Limb (tissue), 2 donors: Measurements from ENCODE around the gene MACF1.
A peak's percentile ranks its signal among the peaks of the same experiment; 100 is the strongest.
"Not testable (repeated sequence)": the region's sequence is repeated elsewhere in the genome, so short reads cannot be mapped to it uniquely, and the experiment has no call there.

Experiments
- DNase-seq, 2 donors: peaks; one replicate each; pipeline ENCODE4 v3.0.0-alpha.2; 2016; ENCODE audit errors: extremely low spot score in 2 of 2

Gene MACF1

GRCh38 chr1:39490596-39491145, 286.2 kb downstream of the MACF1 start:
- DNase-seq = no peak

DNA sequence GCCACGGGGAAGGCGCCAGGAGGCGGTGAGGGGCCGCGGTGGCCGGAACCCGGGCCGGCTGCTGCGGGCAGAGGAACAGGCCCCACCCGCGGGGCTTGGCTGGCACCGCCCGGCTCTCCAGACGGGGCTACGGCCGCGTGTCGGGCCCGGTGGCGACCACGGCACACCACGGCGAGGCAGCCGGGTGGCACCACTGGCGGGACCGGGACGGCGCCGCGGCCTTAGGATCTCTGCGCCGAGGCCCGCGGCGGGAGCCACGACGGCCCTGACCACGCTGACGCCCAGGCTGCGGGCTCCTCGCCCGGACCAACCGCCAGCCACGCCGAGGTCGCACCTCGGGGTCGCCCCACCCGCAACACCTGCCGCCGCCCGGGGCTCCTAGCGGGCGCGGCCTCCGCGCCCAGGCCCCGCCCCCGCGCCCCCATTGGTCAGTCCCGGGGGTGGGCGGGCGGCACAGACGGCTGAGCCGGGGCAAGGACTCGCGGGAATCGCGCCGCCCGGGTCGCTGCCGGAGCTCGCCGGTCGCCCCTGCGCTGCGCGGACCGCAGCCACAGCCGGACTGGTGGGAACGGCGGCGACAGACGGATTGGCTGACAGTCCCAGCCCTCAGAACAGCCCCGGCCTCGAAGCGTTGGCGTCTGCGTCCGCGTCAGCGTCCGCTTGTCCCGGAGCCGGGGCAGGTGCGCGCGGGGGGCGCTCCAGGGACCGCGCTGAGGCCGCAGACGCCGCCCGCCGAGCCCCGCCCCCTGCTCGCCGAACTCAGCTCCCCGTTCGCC, 286.8 kb downstream of the MACF1 start, which contains the start of gene BMP8A:
TSS of gene BMP8A (plus strand) at position 491 of the 776 bp plus-strand sequence. CDS start 356 bp downstream, outside the sequence.
- DNase-seq = peak in 1 of 2 donors; percentile 70

GRCh38 chr1:39492118-39493042, 287.9 kb downstream of the MACF1 start:
- not testable (repeated sequence) for DNase-seq

- DNase-seq = not testable (repeated sequence)
Measured at GRCh38 chr1:39493043-39493810, 288.7 kb downstream of the MACF1 start.

- no peak for DNase-seq
Measured at GRCh38 chr1:39494671-39495410, 290.3 kb downstream of the MACF1 start.

- not testable (repeated sequence) for DNase-seq
Measured at GRCh38 chr1:39496520-39496919, 292.0 kb downstream of the MACF1 start.

GRCh38 chr1:39497585-39497984, 293.1 kb downstream of the MACF1 start:
- DNase-seq = no peak

DNA sequence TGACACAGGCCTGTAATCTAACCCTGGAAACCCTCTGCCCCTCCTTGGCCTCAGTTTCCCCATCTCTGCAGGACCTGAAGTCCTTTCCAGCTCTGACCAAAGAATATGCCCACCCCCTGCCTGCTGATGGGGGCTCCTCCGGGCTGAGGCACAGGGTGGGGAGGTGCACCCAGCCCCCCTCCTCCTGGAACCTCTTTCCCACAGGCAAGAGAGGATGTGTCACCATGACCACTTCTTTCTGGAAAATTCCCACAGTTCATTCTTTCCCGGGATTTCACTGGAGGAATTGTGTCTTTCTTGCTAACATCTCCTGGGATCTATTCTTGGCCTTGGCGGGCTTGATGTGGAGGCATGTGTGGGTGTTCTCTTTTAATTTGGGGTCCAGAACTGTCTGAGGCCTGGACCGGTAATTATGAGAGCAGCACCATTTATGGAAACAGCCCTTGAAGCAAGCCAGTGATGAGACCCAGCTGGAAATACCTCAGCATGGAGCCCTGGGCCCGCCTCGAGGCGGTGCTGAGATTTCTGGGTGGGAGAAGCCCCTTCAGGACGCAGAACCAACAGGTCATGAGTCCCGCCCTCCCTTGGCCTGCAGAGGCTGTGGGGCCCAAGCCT, 293.7 kb downstream of the MACF1 start:
- DNase-seq = not testable (repeated sequence)

GRCh38 chr1:39498821-39499220, 294.3 kb downstream of the MACF1 start:
- DNase-seq = not testable (repeated sequence)

GRCh38 chr1:39499668-39500067, 295.2 kb downstream of the MACF1 start:
- no peak for DNase-seq

- no peak for DNase-seq
Measured at GRCh38 chr1:39500862-39501389, 296.4 kb downstream of the MACF1 start.

- DNase-seq = no peak
Measured at GRCh38 chr1:39501666-39502065, 297.2 kb downstream of the MACF1 start.

DNA sequence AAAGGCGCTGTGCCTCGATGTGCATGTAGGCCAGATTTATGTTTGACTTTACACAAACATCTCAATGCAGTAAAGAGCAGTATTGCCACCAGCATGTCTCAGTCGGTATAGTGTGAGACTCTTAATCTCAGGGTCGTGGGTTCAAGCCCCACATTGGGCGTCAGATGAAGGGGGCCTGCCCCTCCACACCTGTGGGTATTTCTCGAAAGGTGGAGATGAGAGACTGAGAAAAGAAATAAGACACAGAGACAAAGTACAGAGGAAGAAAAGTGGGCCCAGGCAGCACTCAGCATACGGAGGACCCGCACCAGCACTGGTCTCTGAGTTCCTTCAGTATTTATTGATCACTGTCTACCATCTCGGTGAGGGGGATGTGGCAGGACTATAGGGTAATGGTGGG, 299.9 kb downstream of the MACF1 start:
- not testable (repeated sequence) for DNase-seq

DNA sequence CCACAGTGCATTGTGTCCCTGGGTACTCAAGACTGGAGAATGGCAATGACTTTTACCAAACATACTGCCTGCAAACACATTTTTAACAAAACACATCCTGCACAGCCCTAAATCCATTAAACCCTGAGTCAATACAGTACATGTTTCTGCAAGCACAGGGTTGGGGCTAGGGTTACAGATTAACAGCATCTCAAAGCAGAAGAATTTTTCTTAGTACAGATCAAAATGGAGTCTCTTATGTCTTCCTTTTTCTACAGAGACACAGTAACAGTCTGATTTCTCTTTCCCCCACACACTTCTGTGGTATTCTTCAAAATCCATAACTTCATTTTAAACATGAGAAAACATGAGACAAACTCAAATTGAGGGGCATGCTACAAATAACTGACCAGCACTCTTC, 300.8 kb downstream of the MACF1 start:
- no peak for DNase-seq

GRCh38 chr1:39507230-39507928, 302.9 kb downstream of the MACF1 start:
- no peak for DNase-seq

GRCh38 chr1:39508266-39508665, 303.8 kb downstream of the MACF1 start:
- no peak for DNase-seq

DNA sequence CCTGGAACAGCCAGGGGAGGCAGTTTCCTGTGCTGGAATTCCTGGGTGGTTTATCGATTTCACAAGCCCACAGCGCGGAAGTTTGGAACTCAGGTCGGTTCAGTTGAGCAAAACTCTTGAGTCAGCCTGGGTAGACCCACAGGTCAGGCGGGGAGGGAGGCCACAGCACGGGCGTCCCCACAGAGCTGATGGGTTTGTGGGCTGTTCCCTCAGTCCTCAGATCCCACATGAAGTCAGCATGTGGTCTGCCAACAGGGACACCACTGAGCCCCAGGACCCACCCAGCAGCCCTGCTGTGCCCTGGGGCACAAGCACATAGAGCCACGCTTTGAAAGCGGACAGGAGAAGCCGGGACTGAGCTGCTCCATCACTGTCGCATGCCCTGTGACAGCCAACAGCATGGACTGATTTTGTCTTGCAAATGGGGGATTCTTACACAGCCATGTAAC, 304.4 kb downstream of the MACF1 start:
- peak in 1 of 2 donors; percentile 23 for DNase-seq

- DNase-seq = peak in 1 of 2 donors; percentile 44
Measured at GRCh38 chr1:39509360-39510009, 305.0 kb downstream of the MACF1 start.
